Activated B cell treated with CpG ODN at 0.5 μM for 24 hours (primary cell): ENCODE measurements around the gene ZNF326. TPM values are rescaled to one million over a fixed set of nuclear protein-coding genes. Genes with fewer than 3 reads are reported as not detected.
A peak's percentile ranks its signal among the peaks of the same experiment; 100 is the strongest.

Experiments
- ATAC-seq: fragments of 200-7000 bp; cut with Tn5 transposase; one replicate; pipeline ENCODE4 v1.10.0; 2021; ENCODE audit warnings: low read depth, mild to moderate bottlenecking, moderate library complexity
- CTCF ChIA-PET: fragments of 350-600 bp; sonication (Branson Sonifier 250); formaldehyde crosslinking; loops from one replicate; lab custom pipeline; 2021; ENCODE audit warnings: antibody characterized with exemption; lab: Charles Lee
- POLR2A ChIA-PET: fragments of 350-600 bp; sonication (Branson Sonifier 250); formaldehyde crosslinking; loops from one replicate; lab custom pipeline; 2021; ENCODE audit warnings: antibody characterized with exemption; lab: Charles Lee
- DNase-seq: peaks from one replicate; pipeline ENCODE4 v3.0.0; 2022
- H3K27ac Mint-ChIP-seq: one replicate; pipeline ENCODE4 v1.8.0; 2020; ENCODE audit warnings: mixed read lengths
- H3K27me3 Mint-ChIP-seq: one replicate; pipeline ENCODE4 v1.8.0; 2021; ENCODE audit warnings: mixed read lengths
- H3K36me3 Mint-ChIP-seq: one replicate; pipeline ENCODE4 v1.8.0; 2021; ENCODE audit warnings: low read depth, mixed read lengths
- H3K4me1 Mint-ChIP-seq: one replicate; pipeline ENCODE4 v1.8.0; 2021; ENCODE audit warnings: mixed read lengths
- H3K4me3 Mint-ChIP-seq: one replicate; pipeline ENCODE4 v1.8.0; 2020; ENCODE audit warnings: mild to moderate bottlenecking, mixed read lengths
- H3K9me3 Mint-ChIP-seq: one replicate; pipeline ENCODE4 v1.8.0; 2020; ENCODE audit warnings: mixed read lengths
- CTCF ChIP-seq: fragments of 200-600 bp; IDR thresholded peaks from one replicate; pipeline ENCODE4 v1.8.0; 2022; ENCODE audit warnings: antibody characterized with exemption, mild to moderate bottlenecking
- intact Hi-C: fragments of 100-400 bp; cut with micrococcal nuclease; formaldehyde crosslinking; loops from one replicate; pipeline ENCODE4 v1.15.1; 2024
- total RNA-seq: library from RNA; stranded (reverse); gene quantifications from 2 replicates; pipeline ENCODE4 v1.2.3, GENCODE V29; 2022

ZNF326 gene
- total RNA-seq, 1 donor from 2014 or later: 30.3 TPM

- Mint-ChIP-seq H3K9me3 (no peaks in the 10 kb centered on the region), H3K27ac (no peak overlapping the region), H3K4me1 (no peaks in the 10 kb centered on the region), H3K36me3 (no peaks in the 10 kb centered on the region), H3K4me3 (no peak overlapping the region), H3K27me3 (no peaks in the 10 kb centered on the region)
- ChIA-PET POLR2A (no interaction called here), CTCF (interaction anchor here (0.6 to 6.2 kb wide), 13 partner anchors 9 to 505 kb away, joined by 3 to 47 read pairs (median 6); partner anchors contain the start of gene LRRC8D)
- peak; percentile 74 for ATAC-seq
- intact Hi-C loops: loop anchor here (1.0 to 2.0 kb wide), 8 partner anchors 10 to 504 kb away; partner anchors contain the start of gene LRRC8C
- DNase-seq: no peak
- TF ChIP-seq CTCF: peak; percentile 60
These were observed 7.6 kb upstream of the ZNF326 start for GRCh38 chr1:89987159-89987819.

DNA sequence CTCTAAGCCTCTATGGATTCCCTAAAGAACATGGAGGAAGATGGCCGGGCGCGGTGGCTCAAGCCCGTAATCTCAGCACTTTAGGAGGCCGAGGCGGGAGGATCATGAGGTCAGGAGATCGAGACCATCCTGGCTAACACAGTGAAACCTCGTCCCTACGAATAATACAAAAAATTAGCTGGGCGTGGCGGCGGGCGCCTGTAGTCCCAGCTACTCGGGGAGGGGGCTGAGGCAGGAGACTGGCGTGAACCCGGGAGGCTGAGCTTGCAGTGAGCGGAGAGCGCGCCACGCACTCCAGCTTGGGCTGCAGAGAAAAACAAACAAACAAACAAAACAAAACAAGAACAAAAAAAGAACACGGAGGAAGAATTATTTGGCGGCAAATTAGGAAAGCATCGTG, 5.8 kb upstream of the ZNF326 start:
- DNase-seq (no peak), ATAC-seq (no peak)
- TF ChIP-seq CTCF: no peak
- no peak overlapping the region for H3K4me3 Mint-ChIP-seq
- H3K27me3 Mint-ChIP-seq: no peaks in the 10 kb centered on the region
- intact Hi-C loops: no loop called here
- ChIA-PET POLR2A (no interaction called here), CTCF (interaction anchor here (0.9 to 6.2 kb wide), 8 partner anchors 12 to 190 kb away, joined by 3 to 47 read pairs (median 4); no protein-coding TSS in a partner anchor)
- H3K36me3 Mint-ChIP-seq: no peaks in the 10 kb centered on the region
- no peaks in the 10 kb centered on the region for H3K4me1 Mint-ChIP-seq
- no peaks in the 10 kb centered on the region for H3K9me3 Mint-ChIP-seq
- H3K27ac Mint-ChIP-seq: no peak overlapping the region

GRCh38 chr1:89989799-89990198, 5.1 kb upstream of the ZNF326 start:
- ATAC-seq: no peak
- no peak overlapping the region for H3K27ac Mint-ChIP-seq
- ChIA-PET POLR2A (no interaction called here), CTCF (interaction anchor here (1.9 to 6.2 kb wide), 4 partner anchors 146 to 188 kb away, joined by 4 to 47 read pairs (median 12); no protein-coding TSS in a partner anchor)
- DNase-seq: no peak
- no peak overlapping the region for H3K4me3 Mint-ChIP-seq
- TF ChIP-seq CTCF: no peak
- no peaks in the 10 kb centered on the region for H3K4me1 Mint-ChIP-seq
- H3K9me3 Mint-ChIP-seq: no peaks in the 10 kb centered on the region
- intact Hi-C loops: loop anchor here (10.0 kb wide), 1 partner anchor 1305 kb away; the partner anchor contains the start of gene PKN2
- no peaks in the 10 kb centered on the region for H3K27me3 Mint-ChIP-seq
- H3K36me3 Mint-ChIP-seq: no peaks in the 10 kb centered on the region

DNA sequence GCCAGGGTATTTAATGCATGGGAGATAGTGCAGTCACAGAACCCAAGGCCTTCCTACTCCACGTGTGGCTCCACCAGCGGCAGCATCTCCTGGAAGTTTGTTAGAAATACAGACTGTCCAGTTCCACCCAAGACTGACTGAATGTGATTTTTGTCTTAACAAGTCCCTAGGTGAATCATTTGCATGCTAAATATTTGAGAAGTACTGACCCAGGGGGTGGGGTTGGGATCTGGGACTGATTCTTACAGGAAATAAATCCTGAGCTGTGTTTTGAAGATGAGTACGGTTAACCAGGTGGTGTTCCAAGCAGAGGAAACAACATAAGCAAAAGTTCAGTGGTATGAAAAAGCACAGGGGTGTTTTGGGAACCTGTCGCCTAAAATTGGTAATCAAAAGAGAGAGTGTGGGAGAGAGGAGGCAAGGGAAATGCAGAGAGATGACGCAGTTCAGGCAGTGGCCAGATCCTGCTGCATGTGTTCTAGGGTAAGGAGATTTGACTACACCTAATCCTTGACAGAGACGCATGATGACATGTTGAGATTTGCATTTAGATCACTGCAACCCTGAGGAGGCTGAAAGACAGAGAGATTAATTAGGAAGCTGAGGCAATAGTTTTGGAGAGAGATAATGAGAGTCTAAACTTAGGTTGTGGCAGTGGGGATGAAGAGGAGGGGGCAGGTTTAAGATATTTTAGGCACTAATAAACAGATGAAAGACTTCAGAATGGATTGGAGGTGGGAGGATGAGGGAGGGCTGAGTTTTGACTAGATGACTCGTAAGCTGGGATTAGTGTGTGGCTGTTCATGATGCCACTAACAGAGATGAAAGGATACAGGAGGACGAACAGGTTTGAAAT, 3.7 kb upstream of the ZNF326 start:
- no peaks in the 10 kb centered on the region for H3K27me3 Mint-ChIP-seq
- ATAC-seq (no peak), DNase-seq (no peak)
- H3K36me3 Mint-ChIP-seq: peaks cover 3% of the 10 kb centered on the region
- H3K4me3 Mint-ChIP-seq: no peak overlapping the region
- ChIA-PET CTCF (interaction anchor here (0.6 to 2.6 kb wide), 4 partner anchors 148 to 1024 kb away, joined by 3 to 11 read pairs (median 4); partner anchors contain the start of gene LRRC8D), POLR2A (interaction anchor here (0.5 kb wide), 1 partner anchor 102 kb away, joined by 4 read pairs; no protein-coding TSS in a partner anchor)
- H3K9me3 Mint-ChIP-seq: no peaks in the 10 kb centered on the region
- no peak overlapping the region for H3K27ac Mint-ChIP-seq
- TF ChIP-seq CTCF: no peak
- intact Hi-C loops: loop anchor here (10.0 kb wide), 1 partner anchor 1306 kb away; the partner anchor contains the start of gene PKN2
- H3K4me1 Mint-ChIP-seq: peaks cover 8% of the 10 kb centered on the region
